ENCODE data around the gene AGMO.

GRCh38 chr7:15284396-15284795, 277.4 kb downstream of the AGMO start:
- no peak for TF ChIP-seq CTCF (IDR thresholded peaks at IDR 0.05; ENCODE audit: low read length)
- TF ChIP-seq EZH2 (optimal IDR thresholded peaks at IDR 0.05; ENCODE audit: low read depth, low read length), result no peak
- TF ChIP-seq EZH2phosphoT487 (IDR thresholded peaks at IDR 0.05; ENCODE audit: low read length), result no peak
